Measurements from ENCODE around the gene AKNA.

DNA sequence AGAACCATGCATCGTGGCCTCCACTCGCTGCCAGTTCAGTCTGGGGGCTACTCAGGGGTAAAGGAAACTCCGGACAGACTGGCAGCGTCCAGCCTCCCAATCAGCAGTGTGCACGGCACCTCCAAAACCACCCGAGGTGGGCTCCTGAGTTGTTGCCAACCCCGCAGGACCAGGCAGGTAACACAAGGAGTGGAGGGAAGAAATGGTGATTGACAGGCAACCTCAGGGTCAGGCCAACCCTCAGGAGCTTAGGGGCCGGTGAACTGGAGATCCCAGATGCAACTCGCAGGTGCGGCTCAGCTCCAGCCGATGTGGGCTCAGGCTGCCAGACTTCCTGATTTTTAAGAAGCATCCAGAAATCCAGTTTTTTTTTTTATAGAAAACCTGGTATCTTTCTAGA is 37.3 kb upstream of the AKNA start:
- TF ChIP-seq, protein P1, sequence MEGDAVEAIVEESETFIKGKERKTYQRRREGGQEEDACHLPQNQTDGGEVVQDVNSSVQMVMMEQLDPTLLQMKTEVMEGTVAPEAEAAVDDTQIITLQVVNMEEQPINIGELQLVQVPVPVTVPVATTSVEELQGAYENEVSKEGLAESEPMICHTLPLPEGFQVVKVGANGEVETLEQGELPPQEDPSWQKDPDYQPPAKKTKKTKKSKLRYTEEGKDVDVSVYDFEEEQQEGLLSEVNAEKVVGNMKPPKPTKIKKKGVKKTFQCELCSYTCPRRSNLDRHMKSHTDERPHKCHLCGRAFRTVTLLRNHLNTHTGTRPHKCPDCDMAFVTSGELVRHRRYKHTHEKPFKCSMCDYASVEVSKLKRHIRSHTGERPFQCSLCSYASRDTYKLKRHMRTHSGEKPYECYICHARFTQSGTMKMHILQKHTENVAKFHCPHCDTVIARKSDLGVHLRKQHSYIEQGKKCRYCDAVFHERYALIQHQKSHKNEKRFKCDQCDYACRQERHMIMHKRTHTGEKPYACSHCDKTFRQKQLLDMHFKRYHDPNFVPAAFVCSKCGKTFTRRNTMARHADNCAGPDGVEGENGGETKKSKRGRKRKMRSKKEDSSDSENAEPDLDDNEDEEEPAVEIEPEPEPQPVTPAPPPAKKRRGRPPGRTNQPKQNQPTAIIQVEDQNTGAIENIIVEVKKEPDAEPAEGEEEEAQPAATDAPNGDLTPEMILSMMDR (IDR thresholded peaks at IDR 0.05), result no peak
- TF ChIP-seq POLR2A (IDR thresholded peaks at IDR 0.05), result no peak
